PFSK-1 (cell line): ENCODE measurements around the gene SLC1A2.

Experiments used
- FOXP2 ChIP-seq: optimal IDR thresholded peaks from 2 replicates; pipeline ENCODE3; 2011; ENCODE audit warnings: borderline replicate concordance, control low read depth, inconsistent platforms; ENCODE audit not compliant: insufficient read depth; ENCODE audit errors: extremely low read length, extremely low read depth
- POLR2AphosphoS5 ChIP-seq: IDR thresholded peaks from 2 replicates; pipeline ENCODE4 v1.6.1; 2012; ENCODE audit warnings: low read depth, mild to moderate bottlenecking, control low read depth, low read length, moderate library complexity
- REST ChIP-seq, 2 experiments: IDR thresholded peaks; 2 replicates each; pipeline versions ENCODE4 v1.6.1 to v1.8.0; 2011 to 2012; ENCODE audit warnings: low read depth in 2 of 2, low read length in 2 of 2, control low read depth in 1 of 2, inconsistent platforms in 1 of 2, mild to moderate bottlenecking in 1 of 2, moderate library complexity in 1 of 2; ENCODE audit not compliant: insufficient read depth in 1 of 2
- SIN3A ChIP-seq: IDR thresholded peaks from 2 replicates; pipeline ENCODE4 v1.6.1; 2012; ENCODE audit warnings: mild to moderate bottlenecking, low read length, moderate library complexity, borderline replicate concordance; ENCODE audit not compliant: insufficient read depth
- TAF1 ChIP-seq: IDR thresholded peaks from 2 replicates; pipeline ENCODE4 v1.6.1; 2012; ENCODE audit warnings: low read length, control low read depth, borderline replicate concordance; ENCODE audit not compliant: insufficient read depth

Gene SLC1A2

GRCh38 chr11:35332524-35332923, 86.8 kb downstream of the SLC1A2 start:
- TF ChIP-seq REST (IDR thresholded peaks at IDR 0.05; ENCODE audit: insufficient read depth in 1 of 2, low read depth in 2 of 2, low read length in 2 of 2) (no peak), SIN3A (no peak), TAF1 (no peak), FOXP2 (no peak), POLR2AphosphoS5 (no peak)

- TF ChIP-seq SIN3A: no peak
Measured at GRCh38 chr11:35330931-35331330, 88.4 kb downstream of the SLC1A2 start.

- TF ChIP-seq SIN3A (no peak), REST (IDR thresholded peaks at IDR 0.05; ENCODE audit: insufficient read depth in 1 of 2, low read depth in 2 of 2, low read length in 2 of 2) (no peak), TAF1 (no peak), POLR2AphosphoS5 (no peak), FOXP2 (no peak)
Measured at GRCh38 chr11:35330156-35330889, 89.0 kb downstream of the SLC1A2 start.

- TF ChIP-seq POLR2AphosphoS5 (no peak), SIN3A (no peak), REST (IDR thresholded peaks at IDR 0.05; ENCODE audit: insufficient read depth in 1 of 2, low read depth in 2 of 2, low read length in 2 of 2) (no peak), FOXP2 (no peak), TAF1 (no peak)
Measured at GRCh38 chr11:35327829-35328228, 91.5 kb downstream of the SLC1A2 start.

- TF ChIP-seq TAF1 (no peak), REST (IDR thresholded peaks at IDR 0.05; ENCODE audit: insufficient read depth in 1 of 2, low read depth in 2 of 2, low read length in 2 of 2) (no peak), SIN3A (no peak), FOXP2 (no peak), POLR2AphosphoS5 (no peak)
Measured at GRCh38 chr11:35326266-35326879, 93.0 kb downstream of the SLC1A2 start.
